ENCODE results near the gene VPS54.

DNA sequence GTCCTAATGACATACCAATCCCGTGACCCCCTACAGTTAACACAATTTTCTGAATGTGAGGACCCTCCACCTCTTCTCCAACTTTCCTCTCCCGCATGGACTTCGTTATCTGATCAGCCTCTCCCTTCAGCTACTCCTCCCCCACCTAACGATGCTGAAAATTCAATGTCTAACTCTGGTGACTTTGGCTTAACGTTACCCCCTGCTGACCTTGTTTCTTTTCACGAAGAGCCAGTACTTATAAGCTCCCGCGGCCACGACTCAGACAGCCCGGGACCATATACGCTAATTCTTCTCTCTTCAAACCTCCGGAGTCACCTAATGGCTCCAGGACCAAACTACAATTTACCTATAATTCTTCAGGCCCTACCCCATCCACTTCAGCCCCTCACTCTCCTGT lies 29.2 kb downstream of the VPS54 start:
- TF ChIP-seq, protein P1, sequence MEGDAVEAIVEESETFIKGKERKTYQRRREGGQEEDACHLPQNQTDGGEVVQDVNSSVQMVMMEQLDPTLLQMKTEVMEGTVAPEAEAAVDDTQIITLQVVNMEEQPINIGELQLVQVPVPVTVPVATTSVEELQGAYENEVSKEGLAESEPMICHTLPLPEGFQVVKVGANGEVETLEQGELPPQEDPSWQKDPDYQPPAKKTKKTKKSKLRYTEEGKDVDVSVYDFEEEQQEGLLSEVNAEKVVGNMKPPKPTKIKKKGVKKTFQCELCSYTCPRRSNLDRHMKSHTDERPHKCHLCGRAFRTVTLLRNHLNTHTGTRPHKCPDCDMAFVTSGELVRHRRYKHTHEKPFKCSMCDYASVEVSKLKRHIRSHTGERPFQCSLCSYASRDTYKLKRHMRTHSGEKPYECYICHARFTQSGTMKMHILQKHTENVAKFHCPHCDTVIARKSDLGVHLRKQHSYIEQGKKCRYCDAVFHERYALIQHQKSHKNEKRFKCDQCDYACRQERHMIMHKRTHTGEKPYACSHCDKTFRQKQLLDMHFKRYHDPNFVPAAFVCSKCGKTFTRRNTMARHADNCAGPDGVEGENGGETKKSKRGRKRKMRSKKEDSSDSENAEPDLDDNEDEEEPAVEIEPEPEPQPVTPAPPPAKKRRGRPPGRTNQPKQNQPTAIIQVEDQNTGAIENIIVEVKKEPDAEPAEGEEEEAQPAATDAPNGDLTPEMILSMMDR (IDR thresholded peaks at IDR 0.05): no peak
- TF ChIP-seq ZFX (IDR thresholded peaks at IDR 0.05; ENCODE audit: borderline replicate concordance): no peak
